Gastrocnemius medialis (tissue), 4 donors: Measurements from ENCODE around the gene C1D. TPM values are rescaled to one million over a fixed set of nuclear protein-coding genes. Genes with fewer than 3 reads are reported as not detected.

ENCODE experiments used
- ATAC-seq, 2 donors: fragments of 150-250 bp; one replicate each; pipeline ENCODE4 v1.9.1; 2016
- DNase-seq, 2 donors: peaks; one replicate each; pipeline ENCODE4 v3.0.0-alpha.2; 2019
- H3K27ac ChIP-seq, 4 donors: fragments of 200-600 bp; sonication (generic); 1 replicate in 1 of 4; 2 replicates in 3 of 4; pipeline ENCODE4 v1.5.1; 2016 to 2018; ENCODE audit warnings: mild to moderate bottlenecking in 2 of 4, moderate library complexity in 1 of 4
- H3K27me3 ChIP-seq, 3 donors: fragments of 200-600 bp; sonication (generic) in 2 of 3; 1 replicate in 1 of 3; 2 replicates in 2 of 3; pipeline versions ENCODE4 v1.5.1 to v1.6.0; 2016 to 2019; ENCODE audit warnings: mild to moderate bottlenecking in 1 of 3, moderate library complexity in 1 of 3
- H3K36me3 ChIP-seq, 2 donors: fragments of 200-600 bp; sonication (generic) in 1 of 2; one replicate each; pipeline ENCODE4 v1.5.1; 2017 to 2018
- H3K4me1 ChIP-seq, 2 donors: fragments of 200-600 bp; sonication (generic) in 1 of 2; one replicate each; pipeline ENCODE4 v1.5.1; 2016 to 2017; ENCODE audit warnings: mild to moderate bottlenecking in 2 of 2
- H3K4me3 ChIP-seq, 4 donors: fragments of 200-600 bp; sonication (generic) in 3 of 4; 1 replicate in 1 of 4; 2 replicates in 3 of 4; pipeline ENCODE4 v1.5.1; 2016 to 2019; ENCODE audit warnings: mild to moderate bottlenecking in 2 of 4
- H3K9me3 ChIP-seq, 3 donors: fragments of 200-600 bp; sonication (generic) in 2 of 3; 1 replicate in 1 of 3; 2 replicates in 2 of 3; pipeline ENCODE4 v1.5.1; 2016 to 2019
- POLR2A ChIP-seq, 2 donors: fragments of 450-650 bp; IDR thresholded peaks; one replicate each; pipeline ENCODE4 v1.6.1; 2017; ENCODE audit warnings: antibody characterized with exemption in 2 of 2, mild to moderate bottlenecking in 2 of 2, moderate library complexity in 2 of 2
- in situ Hi-C, 4 donors: fragments of 200-750 bp; cut with MboI; loops; one replicate each; pipeline versions ENCODE4 v1.15.0 to v1.8.0; 2017; ENCODE audit warnings: low sequenced_read_pairs in 4 of 4
- intact Hi-C: fragments of 100-400 bp; cut with DNase I; formaldehyde crosslinking; loops from one replicate; pipeline ENCODE4 v1.15.1; 2023; ENCODE audit warnings: low total_unique reads
- total RNA-seq, 4 donors: library from RNA; depleted of rRNA; stranded (reverse); fragments of >200 nt; gene quantifications; one replicate each; pipeline versions ENCODE4 v1.1.0 to v1.2.3, GENCODE V29; 2016
- TF ChIP-seq, protein P1 (sequence below), 5 experiments: fragments of 450-650 bp in 3 of 5; fragments of 200-600 bp in 2 of 5; sonication (generic) in 2 of 5; IDR thresholded peaks in 4 of 5; conservative IDR thresholded peaks in 1 of 5; 1 replicate in 4 of 5; 2 replicates in 1 of 5; pipeline ENCODE4 v1.5.1; 2016 to 2019; ENCODE audit warnings: antibody characterized with exemption in 5 of 5, mild to moderate bottlenecking in 3 of 5, moderate library complexity in 3 of 5

Gene C1D, protein sequence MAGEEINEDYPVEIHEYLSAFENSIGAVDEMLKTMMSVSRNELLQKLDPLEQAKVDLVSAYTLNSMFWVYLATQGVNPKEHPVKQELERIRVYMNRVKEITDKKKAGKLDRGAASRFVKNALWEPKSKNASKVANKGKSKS
- total RNA-seq: 10 to 100 TPM; 29.7 to 57.3 (median 41.4) TPM

DNA sequence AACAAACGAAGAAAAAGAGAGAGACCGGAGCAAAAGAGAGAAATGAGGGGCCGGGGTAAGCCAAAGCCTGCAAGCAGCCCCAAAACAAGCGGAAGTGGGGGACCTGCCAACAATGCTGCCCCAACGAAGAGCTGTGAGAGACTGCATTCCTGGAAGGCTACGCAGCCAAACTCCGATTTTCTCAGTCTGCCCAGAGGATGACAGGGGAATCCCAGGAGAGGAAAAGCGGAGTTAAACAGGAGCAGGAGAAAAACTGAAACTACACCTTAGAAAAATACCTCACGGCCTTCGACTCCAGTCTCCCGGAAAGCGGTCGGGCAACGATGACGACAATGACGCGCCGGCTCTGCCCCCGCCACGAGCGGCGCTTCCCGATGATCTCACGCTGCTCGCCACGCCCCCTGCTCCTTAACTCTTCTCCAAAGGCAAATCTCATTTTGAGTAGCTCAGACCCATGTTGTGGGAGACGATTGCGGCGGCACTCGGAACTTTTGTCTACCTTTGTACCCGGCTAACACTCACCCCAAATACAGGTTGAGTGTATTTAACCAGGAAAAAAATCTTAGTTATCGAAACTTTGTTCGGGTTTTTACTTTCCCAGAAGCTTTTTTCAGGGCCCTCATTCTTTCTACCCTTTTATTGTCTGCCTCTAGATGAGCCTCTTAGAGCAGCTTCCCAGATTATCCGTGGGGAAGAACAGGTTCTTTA lies at the start of gene C1D:
Gene C1D, minus strand, starts transcription at position 325 of the 708 bp plus-strand sequence. CDS start 15,694 bp downstream, outside the sequence.
- Histone ChIP-seq H3K27ac (peak within 1 kb of the TSS; percentile 82 to 92 (median 90)), H3K36me3 (no peaks in the 10 kb centered on the region), H3K4me1 (peaks cover 38 to 50% of the 10 kb centered on the region in 2 donors), H3K27me3 (no peaks in the 10 kb centered on the region), H3K4me3 (peak within 1 kb of the TSS; percentile 60 to 88 (median 82)), H3K9me3 (no peaks in the 10 kb centered on the region)
- intact Hi-C loops: loop anchor here (2.0 to 10.0 kb wide), 3 partner anchors 94 to 1628 kb away; partner anchors contain the start of genes MEIS1, PNO1 and PPP3R1
- TF ChIP-seq, protein P1, sequence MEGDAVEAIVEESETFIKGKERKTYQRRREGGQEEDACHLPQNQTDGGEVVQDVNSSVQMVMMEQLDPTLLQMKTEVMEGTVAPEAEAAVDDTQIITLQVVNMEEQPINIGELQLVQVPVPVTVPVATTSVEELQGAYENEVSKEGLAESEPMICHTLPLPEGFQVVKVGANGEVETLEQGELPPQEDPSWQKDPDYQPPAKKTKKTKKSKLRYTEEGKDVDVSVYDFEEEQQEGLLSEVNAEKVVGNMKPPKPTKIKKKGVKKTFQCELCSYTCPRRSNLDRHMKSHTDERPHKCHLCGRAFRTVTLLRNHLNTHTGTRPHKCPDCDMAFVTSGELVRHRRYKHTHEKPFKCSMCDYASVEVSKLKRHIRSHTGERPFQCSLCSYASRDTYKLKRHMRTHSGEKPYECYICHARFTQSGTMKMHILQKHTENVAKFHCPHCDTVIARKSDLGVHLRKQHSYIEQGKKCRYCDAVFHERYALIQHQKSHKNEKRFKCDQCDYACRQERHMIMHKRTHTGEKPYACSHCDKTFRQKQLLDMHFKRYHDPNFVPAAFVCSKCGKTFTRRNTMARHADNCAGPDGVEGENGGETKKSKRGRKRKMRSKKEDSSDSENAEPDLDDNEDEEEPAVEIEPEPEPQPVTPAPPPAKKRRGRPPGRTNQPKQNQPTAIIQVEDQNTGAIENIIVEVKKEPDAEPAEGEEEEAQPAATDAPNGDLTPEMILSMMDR (IDR thresholded peaks at IDR 0.05 in 4 of 5, conservative IDR thresholded peaks at IDR 0.05 in 1 of 5): no peak
- peak; percentile 46 to 48 for TF ChIP-seq POLR2A (IDR thresholded peaks at IDR 0.05)
- DNase-seq (peak; percentile 84 to 90), ATAC-seq (peak; percentile 99)
- in situ Hi-C loops: no loop called here

- ATAC-seq (no peak), DNase-seq (no peak)
- Histone ChIP-seq H3K36me3 (no peaks in the 10 kb centered on the region), H3K27ac (no peak overlapping the region), H3K4me3 (no peak overlapping the region), H3K9me3 (no peaks in the 10 kb centered on the region), H3K27me3 (no peaks in the 10 kb centered on the region), H3K4me1 (no peaks in the 10 kb centered on the region)
- intact Hi-C loops: no loop called here
- in situ Hi-C loops: no loop called here
- TF ChIP-seq, protein P1 (IDR thresholded peaks at IDR 0.05 in 4 of 5, conservative IDR thresholded peaks at IDR 0.05 in 1 of 5): no peak
- no peak for TF ChIP-seq POLR2A (IDR thresholded peaks at IDR 0.05)
Measured at GRCh38 chr2:68110102-68110501, 47.3 kb upstream of the C1D start.

- DNase-seq (no peak), ATAC-seq (no peak)
- intact Hi-C loops: no loop called here
- H3K27ac ChIP-seq: no peak overlapping the region
- H3K27me3 ChIP-seq: no peaks in the 10 kb centered on the region
- in situ Hi-C loops: no loop called here
- H3K36me3 ChIP-seq: no peaks in the 10 kb centered on the region
- peaks cover 0 to 3% of the 10 kb centered on the region in 2 donors for H3K4me1 ChIP-seq
- no peak overlapping the region for H3K4me3 ChIP-seq
- no peaks in the 10 kb centered on the region for H3K9me3 ChIP-seq
- TF ChIP-seq POLR2A (IDR thresholded peaks at IDR 0.05): no peak
- TF ChIP-seq, protein P1 (IDR thresholded peaks at IDR 0.05 in 4 of 5, conservative IDR thresholded peaks at IDR 0.05 in 1 of 5): no peak
Measured at GRCh38 chr2:68108120-68108519, 45.3 kb upstream of the C1D start.

GRCh38 chr2:68107475-68107874 lies 44.7 kb upstream of the C1D start:
- TF ChIP-seq, protein P1 (IDR thresholded peaks at IDR 0.05 in 4 of 5, conservative IDR thresholded peaks at IDR 0.05 in 1 of 5): no peak
- Histone ChIP-seq H3K4me1 (peaks cover 0 to 6% of the 10 kb centered on the region in 2 donors), H3K27me3 (no peaks in the 10 kb centered on the region), H3K27ac (no peak overlapping the region), H3K4me3 (no peak overlapping the region), H3K9me3 (no peaks in the 10 kb centered on the region), H3K36me3 (no peaks in the 10 kb centered on the region)
- ATAC-seq: no peak
- in situ Hi-C loops: no loop called here
- DNase-seq: no peak
- intact Hi-C loops: no loop called here
